Cardiac fibroblast (primary cell): ENCODE measurements around the gene CHAT.

Experiments
- DNase-seq, 2 donors: peaks; one replicate each; pipeline versions ENCODE4 v3.0.0 to v3.0.0-alpha.2; 2010; ENCODE audit warnings: low read depth in 2 of 2
- H3K4me3 ChIP-seq, 2 donors: replicated peaks in 1 of 2; 1 replicate in 1 of 2; 2 replicates in 1 of 2; pipeline ENCODE4 v1.5.1; 2011; ENCODE audit warnings: low read depth in 2 of 2, low read length in 2 of 2, mild to moderate bottlenecking in 2 of 2, moderate library complexity in 1 of 2
- CTCF ChIP-seq: IDR thresholded peaks from one replicate; pipeline ENCODE4 v1.5.1; 2011; ENCODE audit warnings: low read depth, mild to moderate bottlenecking, low read length, inconsistent platforms

Gene CHAT

GRCh38 chr10:49713266-49713665, 99.4 kb downstream of the CHAT start:
- H3K4me3 ChIP-seq, result no peak overlapping the region
- no peak for TF ChIP-seq CTCF
- DNase-seq, result no peak
